HG02642 (cell line): ENCODE measurements around the gene DMRT3.
"Not testable (repeated sequence)": the region's sequence is repeated elsewhere in the genome, so short reads cannot be mapped to it uniquely, and the experiment has no call there.

ENCODE experiments used
- ATAC-seq: cut with Tn5 transposase; IDR thresholded peaks from one replicate; pipeline ENCODE4 v1.9.1; 2021; ENCODE audit warnings: mild to moderate bottlenecking; ENCODE audit not compliant: unreplicated experiment, poor library complexity

Gene DMRT3

DNA sequence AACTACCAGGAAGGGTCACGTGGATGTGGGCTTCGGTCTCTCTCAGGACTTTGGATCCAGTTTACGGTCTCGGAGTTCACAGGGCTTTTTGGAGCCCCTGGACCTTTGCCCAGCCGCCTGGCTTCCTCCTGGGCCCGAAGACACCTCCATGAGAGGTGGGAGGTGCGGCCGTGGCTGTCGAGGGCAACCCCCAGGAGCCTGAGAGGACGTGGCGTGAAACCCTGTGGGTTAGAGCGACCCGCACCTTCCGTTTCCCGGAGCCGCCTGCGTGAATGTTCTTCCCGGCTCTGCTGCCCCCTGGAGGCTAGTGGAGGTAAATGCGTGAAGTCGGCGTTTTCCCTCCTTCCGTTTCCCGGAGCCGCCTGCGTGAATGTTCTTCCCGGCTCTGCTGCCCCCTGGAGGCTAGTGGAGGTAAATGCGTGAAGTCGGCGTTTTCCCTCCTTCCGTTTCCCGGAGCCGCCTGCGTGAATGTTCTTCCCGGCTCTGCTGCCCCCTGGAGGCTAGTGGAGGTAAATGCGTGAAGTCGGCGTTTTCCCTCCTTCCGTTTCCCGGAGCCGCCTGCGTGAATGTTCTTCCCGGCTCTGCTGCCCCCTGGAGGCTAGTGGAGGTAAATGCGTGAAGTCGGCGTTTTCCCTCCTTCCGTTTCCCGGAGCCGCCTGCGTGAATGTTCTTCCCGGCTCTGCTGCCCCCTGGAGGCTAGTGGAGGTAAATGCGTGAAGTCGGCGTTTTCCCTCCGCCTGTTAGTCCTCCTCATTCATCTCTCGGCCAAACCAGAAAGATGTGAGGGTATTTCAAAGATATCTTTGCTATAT is 22.1 kb downstream of the DMRT3 start:
- ATAC-seq = not testable (repeated sequence)

- no peak for ATAC-seq
These were observed 25.4 kb downstream of the DMRT3 start for GRCh38 chr9:1001838-1002237.

DNA sequence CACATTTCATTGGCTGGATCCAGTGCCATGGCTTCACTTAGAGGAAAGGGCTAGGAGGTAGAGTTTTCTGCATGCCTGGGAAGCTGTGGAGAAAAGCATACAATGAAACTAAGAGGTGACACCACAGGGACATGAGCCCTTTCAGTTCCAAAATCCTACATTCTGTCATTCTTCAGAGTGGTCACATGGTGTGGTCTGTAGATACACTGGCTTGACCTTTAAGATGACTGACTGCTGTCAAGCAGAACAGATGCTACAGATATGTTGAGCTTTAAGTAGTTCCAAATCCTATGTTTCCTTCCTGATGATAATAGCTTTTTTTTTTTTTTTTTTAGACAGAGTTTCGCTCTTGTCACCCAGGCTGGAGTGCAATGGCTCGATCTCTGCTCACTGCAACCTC is 26.2 kb downstream of the DMRT3 start:
- ATAC-seq = no peak

DNA sequence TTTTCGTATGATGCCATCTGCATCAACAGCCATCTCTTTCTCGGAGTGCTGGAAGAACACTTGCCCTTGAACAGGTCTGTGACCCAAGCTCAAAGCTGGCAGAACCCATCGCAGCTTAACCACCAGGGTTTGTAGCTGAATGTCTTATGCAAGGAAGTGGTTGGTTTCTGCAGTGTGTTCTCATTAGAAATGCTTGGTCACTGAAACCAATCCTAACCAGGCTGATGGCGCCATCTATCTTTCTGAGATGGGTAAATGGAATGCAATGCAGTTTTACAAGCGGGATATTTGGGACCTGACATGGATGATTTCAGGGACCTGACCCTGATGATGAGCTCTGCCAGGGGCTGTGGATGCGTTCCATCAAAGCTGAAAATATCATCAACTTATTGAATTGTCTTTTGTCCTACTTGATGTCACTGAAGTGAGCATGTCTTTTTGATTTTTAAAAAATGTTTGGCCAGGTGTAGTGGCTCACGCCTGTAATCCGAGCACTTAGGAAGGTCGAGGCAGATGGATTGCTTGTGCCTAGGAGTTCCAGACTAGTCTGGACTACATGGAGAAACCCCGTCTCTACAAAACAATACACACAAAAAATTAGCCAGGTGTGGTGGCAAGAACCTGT is 28.7 kb downstream of the DMRT3 start:
- peak; percentile 42 for ATAC-seq

- no peak for ATAC-seq
These were observed 30.9 kb downstream of the DMRT3 start for GRCh38 chr9:1007312-1007711.

GRCh38 chr9:1008216-1008615 is 31.8 kb downstream of the DMRT3 start:
- ATAC-seq = no peak

DNA sequence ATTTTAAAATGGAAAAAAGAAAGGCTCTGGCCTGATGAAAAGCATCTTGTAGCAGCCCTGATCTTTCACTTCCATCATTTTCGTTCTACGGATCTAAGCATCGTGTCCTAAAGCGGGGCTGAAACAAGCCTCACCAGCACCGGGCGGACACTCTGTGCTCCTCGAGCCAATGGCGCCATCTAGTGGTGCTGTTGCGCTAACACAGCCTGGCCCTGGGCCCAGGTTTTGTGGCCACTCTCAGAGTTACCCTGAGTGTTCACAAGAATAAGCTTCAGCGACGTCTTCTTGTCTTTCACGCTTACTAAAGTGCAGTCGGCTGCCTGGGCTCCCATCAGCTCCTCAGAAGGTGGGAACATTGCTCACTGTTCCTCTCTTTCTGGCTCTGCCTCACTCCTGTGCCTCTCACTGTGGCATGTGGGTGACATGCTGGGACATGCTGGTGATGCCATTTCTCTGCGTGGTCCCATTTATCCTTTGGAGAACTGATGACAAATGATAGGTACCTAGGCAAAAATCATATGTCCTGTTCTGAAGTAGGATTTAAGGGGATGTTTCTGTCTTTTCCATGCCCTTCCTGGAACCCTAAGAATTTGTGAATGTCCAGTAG is 32.7 kb downstream of the DMRT3 start:
- ATAC-seq = peak; percentile 96

- no peak for ATAC-seq
These were observed 36.6 kb downstream of the DMRT3 start for GRCh38 chr9:1013021-1013420.

GRCh38 chr9:1014225-1014624 is 37.8 kb downstream of the DMRT3 start:
- no peak for ATAC-seq

DNA sequence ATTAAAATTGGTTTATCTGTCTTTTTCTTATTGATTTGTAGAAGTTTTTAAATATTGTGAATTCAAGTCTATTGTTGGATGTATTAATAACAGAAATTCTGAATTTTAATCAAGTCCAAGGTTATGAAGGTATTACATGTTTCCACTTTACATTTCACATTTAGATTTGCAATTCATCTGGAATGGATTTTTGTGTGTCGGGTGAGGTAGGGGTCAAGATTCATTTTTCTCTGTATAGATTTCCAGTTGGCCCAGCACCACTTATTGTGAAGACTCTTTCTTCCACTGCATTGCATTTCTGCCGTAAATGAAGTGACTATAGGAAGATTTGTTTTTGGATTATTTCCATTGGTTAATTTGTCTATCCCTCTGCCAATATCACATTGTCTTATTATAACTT is 38.2 kb downstream of the DMRT3 start:
- ATAC-seq = no peak

DNA sequence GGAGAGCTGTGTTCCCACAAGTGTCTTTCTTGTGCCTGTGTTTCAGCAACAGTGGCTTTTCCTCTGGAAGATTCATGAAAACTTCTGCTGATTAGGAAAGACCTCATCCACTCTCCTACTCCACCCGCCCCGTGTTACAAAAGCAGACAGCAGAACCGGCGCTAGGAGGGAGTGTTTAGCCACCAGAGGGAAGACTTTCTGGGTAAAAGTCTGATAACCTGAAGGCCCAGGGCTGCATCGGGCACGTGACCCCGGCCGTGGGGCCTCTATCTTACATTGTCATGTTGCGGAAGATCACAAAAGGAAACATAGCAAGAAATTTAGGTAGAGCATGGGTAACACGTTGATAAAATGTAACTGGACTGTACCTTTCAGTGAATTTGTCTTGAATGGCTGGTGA is 41.7 kb downstream of the DMRT3 start:
- ATAC-seq = no peak

GRCh38 chr9:1024112-1024511 is 47.7 kb downstream of the DMRT3 start:
- ATAC-seq = no peak

DNA sequence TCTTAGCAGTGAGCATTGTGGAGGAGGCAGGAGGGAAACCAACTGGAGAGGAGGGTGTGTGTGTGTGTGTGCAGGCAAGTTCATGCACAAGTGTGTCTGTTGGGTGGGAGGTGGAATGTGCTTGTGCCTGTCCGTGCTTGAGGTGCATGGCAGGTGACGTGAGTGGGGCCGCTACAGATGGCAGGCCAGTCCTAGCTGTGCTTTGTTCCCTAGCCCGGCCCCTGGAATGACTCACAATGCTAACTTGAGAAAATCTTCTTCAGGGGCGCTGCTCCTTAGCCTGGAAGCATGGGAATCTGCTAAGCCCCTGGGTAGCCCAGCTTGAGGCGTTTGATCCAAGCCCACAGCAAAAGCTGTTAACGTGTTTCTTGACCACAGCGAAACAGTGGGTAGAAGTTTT is 48.7 kb downstream of the DMRT3 start:
- ATAC-seq = no peak

GRCh38 chr9:1026219-1026618 is 49.8 kb downstream of the DMRT3 start:
- no peak for ATAC-seq

- no peak for ATAC-seq
These were observed 52.2 kb downstream of the DMRT3 start for GRCh38 chr9:1028501-1029190.

GRCh38 chr9:1031951-1032601 is 55.6 kb downstream of the DMRT3 start:
- ATAC-seq = no peak

- ATAC-seq = no peak
These were observed 57.8 kb downstream of the DMRT3 start for GRCh38 chr9:1034271-1034670.

DNA sequence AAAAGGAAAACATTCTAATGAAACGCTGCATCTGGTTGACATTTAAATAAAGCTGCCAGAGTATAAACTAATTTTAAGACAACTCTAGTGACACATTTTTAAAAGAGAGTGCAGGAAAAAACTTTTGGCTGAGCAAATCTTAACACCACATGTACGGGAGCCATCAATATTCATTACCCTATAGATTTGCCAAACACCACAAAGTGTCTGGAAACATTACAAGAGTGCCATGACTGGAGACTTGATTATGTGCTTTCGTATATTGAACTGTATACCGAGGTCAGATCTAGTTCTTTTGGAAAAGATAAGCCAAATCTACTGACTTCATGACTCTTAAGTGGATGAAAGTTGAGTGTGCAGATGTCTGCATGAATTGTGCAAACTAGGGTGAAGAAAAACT is 63.1 kb downstream of the DMRT3 start:
- ATAC-seq = no peak
